Stimulated activated CD8-positive, alpha-beta memory T cell treated with anti-CD3 and anti-CD28 coated beads, Interleukin-7, amount 100 ng/mL, for 4 hours (primary cell): ENCODE data around the gene ZNRF2.
"Not testable (repeated sequence)": the region's sequence is repeated elsewhere in the genome, so short reads cannot be mapped to it uniquely, and the experiment has no call there.

Experiments used
- DNase-seq, 2 donors: peaks; one replicate each; pipeline ENCODE4 v3.0.0-alpha.2; 2020; ENCODE audit warnings: low read depth in 2 of 2

The ZNRF2 gene

GRCh38 chr7:30353932-30354607, 69.7 kb downstream of the ZNRF2 start:
- no peak for DNase-seq

GRCh38 chr7:30354791-30355190, 70.4 kb downstream of the ZNRF2 start:
- DNase-seq, result no peak

GRCh38 chr7:30359957-30360356, 75.6 kb downstream of the ZNRF2 start:
- no peak for DNase-seq

- no peak for DNase-seq
These were observed 79.6 kb downstream of the ZNRF2 start for GRCh38 chr7:30363778-30364563.

GRCh38 chr7:30364773-30365172, 80.4 kb downstream of the ZNRF2 start:
- no peak for DNase-seq

GRCh38 chr7:30365621-30366020, 81.2 kb downstream of the ZNRF2 start:
- no peak for DNase-seq

- DNase-seq, result no peak
These were observed 82.2 kb downstream of the ZNRF2 start for GRCh38 chr7:30366606-30367005.

GRCh38 chr7:30367561-30367960, 83.2 kb downstream of the ZNRF2 start:
- DNase-seq, result no peak

- DNase-seq, result no peak
These were observed 85.5 kb downstream of the ZNRF2 start for GRCh38 chr7:30369879-30370278.

GRCh38 chr7:30371321-30371720, 86.9 kb downstream of the ZNRF2 start:
- no peak for DNase-seq

GRCh38 chr7:30378275-30378674, 93.9 kb downstream of the ZNRF2 start:
- no peak for DNase-seq

- no peak for DNase-seq
These were observed 94.7 kb downstream of the ZNRF2 start for GRCh38 chr7:30379131-30379530.

- DNase-seq, result no peak
These were observed 95.3 kb downstream of the ZNRF2 start for GRCh38 chr7:30379741-30380140.

GRCh38 chr7:30380294-30380693, 95.9 kb downstream of the ZNRF2 start:
- DNase-seq, result no peak

GRCh38 chr7:30380824-30381223, 96.4 kb downstream of the ZNRF2 start:
- not testable (repeated sequence) for DNase-seq

GRCh38 chr7:30382607-30383006, 98.2 kb downstream of the ZNRF2 start:
- DNase-seq, result no peak

- no peak for DNase-seq
These were observed 105.4 kb downstream of the ZNRF2 start for GRCh38 chr7:30389791-30390190.

GRCh38 chr7:30390736-30391636, 106.6 kb downstream of the ZNRF2 start:
- no peak for DNase-seq

- no peak for DNase-seq
These were observed 107.4 kb downstream of the ZNRF2 start for GRCh38 chr7:30391806-30392205.

- DNase-seq, result no peak
These were observed 111.3 kb downstream of the ZNRF2 start for GRCh38 chr7:30395676-30396075.

- no peak for DNase-seq
These were observed 112.0 kb downstream of the ZNRF2 start for GRCh38 chr7:30396389-30396788.

- no peak for DNase-seq
These were observed 119.1 kb downstream of the ZNRF2 start for GRCh38 chr7:30403477-30403876.
